Mucosa of rectum (tissue), 2 donors: ENCODE results near the gene NUP58.
"Not testable (repeated sequence)": the region's sequence is repeated elsewhere in the genome, so short reads cannot be mapped to it uniquely, and the experiment has no call there.

Experiments used
- H3K27ac ChIP-seq, 2 donors: one replicate each; pipeline ENCODE4 v1.7.0; 2013; ENCODE audit warnings: inconsistent platforms in 2 of 2, low read depth in 2 of 2, low read length in 2 of 2
- H3K27me3 ChIP-seq, 2 donors: one replicate each; pipeline ENCODE4 v1.7.0; 2013; ENCODE audit warnings: low read length in 2 of 2; ENCODE audit not compliant: control insufficient read depth in 2 of 2, insufficient read depth in 2 of 2
- H3K36me3 ChIP-seq, 2 donors: one replicate each; pipeline ENCODE4 v1.7.0; 2013; ENCODE audit warnings: low read length in 2 of 2; ENCODE audit not compliant: control insufficient read depth in 2 of 2, insufficient read depth in 2 of 2
- H3K4me1 ChIP-seq, 2 donors: one replicate each; pipeline ENCODE4 v1.7.0; 2013; ENCODE audit warnings: low read length in 2 of 2, mild to moderate bottlenecking in 1 of 2; ENCODE audit not compliant: control insufficient read depth in 2 of 2, insufficient read depth in 2 of 2
- H3K4me3 ChIP-seq, 2 donors: one replicate each; pipeline ENCODE4 v1.7.0; 2013; ENCODE audit warnings: low read length in 2 of 2
- H3K9ac ChIP-seq, 2 donors: one replicate each; pipeline ENCODE4 v1.7.0; 2013; ENCODE audit warnings: low read length in 2 of 2, low read depth in 1 of 2, mild to moderate bottlenecking in 1 of 2
- H3K9me3 ChIP-seq, 2 donors: one replicate each; pipeline ENCODE4 v1.7.0; 2013; ENCODE audit warnings: low read length in 2 of 2; ENCODE audit not compliant: control insufficient read depth in 2 of 2
- donor health status: healthy.
- donor health status: Normal muscosa, but diverticular disease.

The NUP58 gene

GRCh38 chr13:25300861-25301346, 521 bp upstream of the NUP58 start:
- H3K27me3 ChIP-seq: peaks cover 0 to 3% of the 10 kb centered on the region in 2 donors
- peak overlapping the region; percentile 88 for H3K27ac ChIP-seq
- H3K36me3 ChIP-seq: peaks cover 0 to 8% of the 10 kb centered on the region in 2 donors
- peak overlapping the region; percentile 93 for H3K4me3 ChIP-seq
- H3K9me3 ChIP-seq: no peaks in the 10 kb centered on the region
- H3K4me1 ChIP-seq: peaks cover 10 to 14% of the 10 kb centered on the region in 2 donors
- peak overlapping the region; percentile 82 to 92 for H3K9ac ChIP-seq

GRCh38 chr13:25302121-25302520, 696 bp downstream of the NUP58 start:
- Histone ChIP-seq H3K9me3 (no peaks in the 10 kb centered on the region), H3K27me3 (no peaks in the 10 kb centered on the region), H3K27ac (peak overlapping the region; percentile 88), H3K36me3 (peaks cover 0 to 8% of the 10 kb centered on the region in 2 donors), H3K4me1 (peaks cover 10 to 14% of the 10 kb centered on the region in 2 donors), H3K4me3 (peak overlapping the region; percentile 93), H3K9ac (peak overlapping the region; percentile 82 to 84)

GRCh38 chr13:25306671-25307464, 5.4 kb downstream of the NUP58 start:
- Histone ChIP-seq H3K27ac (no peak overlapping the region), H3K9me3 (no peaks in the 10 kb centered on the region), H3K9ac (no peak overlapping the region), H3K36me3 (peaks cover 19 to 25% of the 10 kb centered on the region in 2 donors), H3K4me3 (no peak overlapping the region), H3K27me3 (no peaks in the 10 kb centered on the region), H3K4me1 (peaks cover 10% of the 10 kb centered on the region in 2 donors)

GRCh38 chr13:25310891-25311290, 9.5 kb downstream of the NUP58 start:
- Histone ChIP-seq H3K27me3 (no peaks in the 10 kb centered on the region), H3K4me3 (no peak overlapping the region), H3K9me3 (no peaks in the 10 kb centered on the region), H3K36me3 (peaks cover 44 to 45% of the 10 kb centered on the region in 2 donors), H3K4me1 (peaks cover 0 to 2% of the 10 kb centered on the region in 2 donors), H3K27ac (no peak overlapping the region), H3K9ac (no peak overlapping the region)

GRCh38 chr13:25318946-25319345, 17.5 kb downstream of the NUP58 start:
- H3K9me3 ChIP-seq, H3K9ac ChIP-seq, H3K4me1 ChIP-seq, H3K27me3 ChIP-seq, H3K4me3 ChIP-seq, H3K27ac ChIP-seq: not testable (repeated sequence)
- peaks cover 29 to 39% of the 10 kb centered on the region in 2 donors for H3K36me3 ChIP-seq

GRCh38 chr13:25319771-25320170, 18.3 kb downstream of the NUP58 start:
- no peaks in the 10 kb centered on the region for H3K27me3 ChIP-seq
- H3K36me3 ChIP-seq: peaks cover 28 to 39% of the 10 kb centered on the region in 2 donors
- H3K4me1 ChIP-seq: no peaks in the 10 kb centered on the region
- H3K9ac ChIP-seq: no peak overlapping the region
- H3K9me3 ChIP-seq: no peaks in the 10 kb centered on the region
- no peak overlapping the region for H3K4me3 ChIP-seq
- H3K27ac ChIP-seq: no peak overlapping the region

- Histone ChIP-seq H3K4me1 (no peaks in the 10 kb centered on the region), H3K27me3 (no peaks in the 10 kb centered on the region), H3K9ac (no peak overlapping the region), H3K4me3 (no peak overlapping the region), H3K9me3 (no peaks in the 10 kb centered on the region), H3K36me3 (peaks cover 43 to 50% of the 10 kb centered on the region in 2 donors), H3K27ac (no peak overlapping the region)
Observed at GRCh38 chr13:25324100-25324499, 22.7 kb downstream of the NUP58 start.

- Histone ChIP-seq H3K27ac (no peak overlapping the region), H3K36me3 (peaks cover 52 to 71% of the 10 kb centered on the region in 2 donors)
Observed at GRCh38 chr13:25329706-25330105, 28.3 kb downstream of the NUP58 start.

GRCh38 chr13:25330541-25330940, 29.1 kb downstream of the NUP58 start:
- no peaks in the 10 kb centered on the region for H3K4me1 ChIP-seq
- H3K9me3 ChIP-seq: no peaks in the 10 kb centered on the region
- H3K9ac ChIP-seq: no peak overlapping the region
- no peaks in the 10 kb centered on the region for H3K27me3 ChIP-seq
- H3K27ac ChIP-seq: no peak overlapping the region
- H3K4me3 ChIP-seq: no peak overlapping the region
- H3K36me3 ChIP-seq: peaks cover 46 to 65% of the 10 kb centered on the region in 2 donors

More at GRCh38 chr13:25329706-25330105, 28.3 kb downstream of the NUP58 start:
- Histone ChIP-seq H3K4me1 (no peaks in the 10 kb centered on the region), H3K9me3 (no peaks in the 10 kb centered on the region), H3K4me3 (no peak overlapping the region), H3K9ac (no peak overlapping the region), H3K27me3 (no peaks in the 10 kb centered on the region)

- Histone ChIP-seq H3K36me3 (peaks cover 26 to 38% of the 10 kb centered on the region in 2 donors), H3K9ac (no peak overlapping the region), H3K9me3 (no peaks in the 10 kb centered on the region), H3K4me1 (no peaks in the 10 kb centered on the region), H3K4me3 (no peak overlapping the region), H3K27me3 (no peaks in the 10 kb centered on the region), H3K27ac (no peak overlapping the region)
Observed at GRCh38 chr13:25335856-25336255, 34.4 kb downstream of the NUP58 start.
